Fibroblast of lung (primary cell): ENCODE results near the gene NXF3. TPM values are rescaled to one million over a fixed set of nuclear protein-coding genes. Genes with fewer than 3 reads are reported as not detected.
A peak's percentile ranks its signal among the peaks of the same experiment; 100 is the strongest.

Source experiments
- DNase-seq, 2 donors: peaks; one replicate each; pipeline versions ENCODE4 v3.0.0 to v3.0.0-alpha.2; 2010; ENCODE audit warnings: low read depth in 2 of 2
- H2AFZ ChIP-seq: 2 replicates; pipeline ENCODE4 v1.5.1; 2012; ENCODE audit warnings: low read length, control low read depth, inconsistent platforms
- H3K27ac ChIP-seq: 2 replicates; pipeline ENCODE4 v1.5.1; 2011; ENCODE audit warnings: low read length, control low read depth; ENCODE audit not compliant: insufficient read depth
- H3K27me3 ChIP-seq: 2 replicates; pipeline ENCODE4 v1.5.1; 2011; ENCODE audit warnings: mild to moderate bottlenecking, low read length; ENCODE audit not compliant: control insufficient read depth, insufficient read depth
- H3K36me3 ChIP-seq: 2 replicates; pipeline ENCODE4 v1.5.1; 2011; ENCODE audit warnings: low read length; ENCODE audit not compliant: control insufficient read depth, insufficient read depth
- H3K4me1 ChIP-seq: 2 replicates; pipeline ENCODE4 v1.5.1; 2011; ENCODE audit warnings: low read length; ENCODE audit not compliant: control insufficient read depth, insufficient read depth; ENCODE audit errors: extremely low read depth
- H3K4me2 ChIP-seq: 2 replicates; pipeline ENCODE4 v1.5.1; 2011; ENCODE audit warnings: low read length, control low read depth; ENCODE audit not compliant: insufficient read depth; ENCODE audit errors: extremely low read depth
- H3K4me3 ChIP-seq, 4 experiments: fragments of 200-600 bp in 1 of 4; sonication (generic) in 1 of 4; replicated peaks in 1 of 4; 2 replicates each; pipeline ENCODE4 v1.5.1; 2011 to 2016; ENCODE audit warnings: low read length in 4 of 4, low read depth in 3 of 4, mild to moderate bottlenecking in 3 of 4, control low read depth in 2 of 4, inconsistent platforms in 1 of 4, mixed read lengths in 1 of 4; ENCODE audit not compliant: insufficient read depth in 1 of 4; ENCODE audit errors: control extremely low read depth in 1 of 4
- H3K79me2 ChIP-seq: 2 replicates; pipeline ENCODE4 v1.5.1; 2012; ENCODE audit warnings: mild to moderate bottlenecking, low read length, inconsistent platforms; ENCODE audit not compliant: control insufficient read depth, insufficient read depth
- H3K9ac ChIP-seq: 2 replicates; pipeline ENCODE4 v1.5.1; 2011; ENCODE audit warnings: mild to moderate bottlenecking, low read length, control low read depth; ENCODE audit not compliant: insufficient read depth
- H3K9me3 ChIP-seq: 2 replicates; pipeline ENCODE4 v1.5.1; 2012; ENCODE audit warnings: low read depth, low read length; ENCODE audit not compliant: control insufficient read depth, insufficient read depth
- H4K20me1 ChIP-seq: 2 replicates; pipeline ENCODE4 v1.5.1; 2011; ENCODE audit warnings: low read length; ENCODE audit not compliant: control insufficient read depth, insufficient read depth; ENCODE audit errors: extremely low read depth
- EZH2 ChIP-seq: IDR thresholded peaks from 2 replicates; pipeline ENCODE4 v1.5.1; 2012; ENCODE audit warnings: low read length, control low read depth, mild to moderate bottlenecking; ENCODE audit errors: missing control alignments
- polyA plus RNA-seq, 2 donors: library from polyadenylated mRNA; depleted of rRNA in 1 of 2; stranded (reverse) in 1 of 2; unstranded in 1 of 2; fragments of >200 nt; gene quantifications; 2 replicates each; pipeline ENCODE4 v1.2.1, GENCODE V29; 2011 to 2012; ENCODE audit warnings: missing spikeins in 1 of 2
- total RNA-seq: library from RNA; depleted of rRNA; stranded (reverse); fragments of >200 nt; gene quantifications from 2 replicates; pipeline ENCODE4 v1.2.1, GENCODE V29; 2014
- TF ChIP-seq, protein P1 (sequence below), 2 donors: IDR thresholded peaks in 1 of 2; conservative IDR thresholded peaks in 1 of 2; 1 replicate in 1 of 2; 2 replicates in 1 of 2; pipeline ENCODE4 v1.5.1; 2011 to 2012; ENCODE audit warnings: low read length in 2 of 2, control low read depth in 1 of 2, inconsistent platforms in 1 of 2, low read depth in 1 of 2, mild to moderate bottlenecking in 1 of 2

Gene NXF3
- total and polyA plus RNA-seq, 2 donors (not counting 1 experiment from before 2014, with no cell fraction given) = 0.54 TPM; not detected in 1

DNA sequence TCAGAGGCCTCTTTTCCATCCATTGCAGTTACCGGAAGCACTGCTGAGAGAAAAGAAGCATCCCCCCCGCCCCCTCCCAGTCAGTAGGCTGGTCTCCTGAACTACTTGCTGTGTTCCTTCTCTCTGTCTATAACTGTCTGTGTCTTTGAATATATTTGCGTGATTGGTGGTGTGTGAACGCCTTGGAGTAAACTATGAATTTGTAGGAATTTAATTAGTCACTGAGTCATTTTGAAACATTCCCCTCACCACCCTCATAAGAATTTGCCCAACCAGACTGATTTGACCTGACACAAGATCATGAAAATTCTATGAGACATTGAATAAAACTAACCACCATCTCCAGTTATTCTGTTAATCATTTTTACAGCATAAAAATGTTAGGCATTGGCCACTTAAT is 6.7 kb upstream of the NXF3 start:
- no peak overlapping the region for H3K4me3 ChIP-seq
- no peaks in the 10 kb centered on the region for H3K4me1 ChIP-seq
- no peak overlapping the region for H3K9ac ChIP-seq
- H3K36me3 ChIP-seq = no peaks in the 10 kb centered on the region
- no peak overlapping the region for H3K4me2 ChIP-seq
- no peaks in the 10 kb centered on the region for H3K79me2 ChIP-seq
- TF ChIP-seq, protein P1, sequence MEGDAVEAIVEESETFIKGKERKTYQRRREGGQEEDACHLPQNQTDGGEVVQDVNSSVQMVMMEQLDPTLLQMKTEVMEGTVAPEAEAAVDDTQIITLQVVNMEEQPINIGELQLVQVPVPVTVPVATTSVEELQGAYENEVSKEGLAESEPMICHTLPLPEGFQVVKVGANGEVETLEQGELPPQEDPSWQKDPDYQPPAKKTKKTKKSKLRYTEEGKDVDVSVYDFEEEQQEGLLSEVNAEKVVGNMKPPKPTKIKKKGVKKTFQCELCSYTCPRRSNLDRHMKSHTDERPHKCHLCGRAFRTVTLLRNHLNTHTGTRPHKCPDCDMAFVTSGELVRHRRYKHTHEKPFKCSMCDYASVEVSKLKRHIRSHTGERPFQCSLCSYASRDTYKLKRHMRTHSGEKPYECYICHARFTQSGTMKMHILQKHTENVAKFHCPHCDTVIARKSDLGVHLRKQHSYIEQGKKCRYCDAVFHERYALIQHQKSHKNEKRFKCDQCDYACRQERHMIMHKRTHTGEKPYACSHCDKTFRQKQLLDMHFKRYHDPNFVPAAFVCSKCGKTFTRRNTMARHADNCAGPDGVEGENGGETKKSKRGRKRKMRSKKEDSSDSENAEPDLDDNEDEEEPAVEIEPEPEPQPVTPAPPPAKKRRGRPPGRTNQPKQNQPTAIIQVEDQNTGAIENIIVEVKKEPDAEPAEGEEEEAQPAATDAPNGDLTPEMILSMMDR (conservative IDR thresholded peaks at IDR 0.05 in 1 of 2, IDR thresholded peaks at IDR 0.05 in 1 of 2; ENCODE audit: low read depth in 1 of 2, low read length in 2 of 2) = no peak
- TF ChIP-seq EZH2 = no peak
- no peaks in the 10 kb centered on the region for H4K20me1 ChIP-seq
- DNase-seq = peak in 1 of 2 donors; percentile 6
- H3K27ac ChIP-seq = no peak overlapping the region
- H3K9me3 ChIP-seq = no peaks in the 10 kb centered on the region
- no peaks in the 10 kb centered on the region for H3K27me3 ChIP-seq
- H2AFZ ChIP-seq = no peak overlapping the region

DNA sequence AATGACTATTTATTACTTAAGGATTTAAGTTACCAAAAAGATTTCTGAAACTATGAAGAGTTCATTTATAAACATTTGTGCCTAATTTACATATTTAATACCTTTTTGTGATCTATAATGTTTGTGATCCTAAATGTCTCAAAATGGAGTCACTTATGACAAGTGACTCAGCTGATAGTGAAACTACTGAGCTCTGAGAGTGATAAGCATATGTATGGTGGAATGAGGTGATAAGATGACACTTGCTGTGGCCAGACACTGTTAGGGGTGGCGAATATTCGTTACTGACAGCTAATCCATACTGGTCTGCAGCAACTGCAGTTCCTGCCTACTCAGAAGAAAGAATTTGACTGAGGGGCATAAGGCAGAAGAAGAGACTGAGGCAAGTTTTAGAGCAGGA is 5.5 kb upstream of the NXF3 start:
- DNase-seq = no peak
- no peak overlapping the region for H3K27ac ChIP-seq
- H3K4me2 ChIP-seq = no peak overlapping the region
- H3K36me3 ChIP-seq = no peaks in the 10 kb centered on the region
- TF ChIP-seq, protein P1 (conservative IDR thresholded peaks at IDR 0.05 in 1 of 2, IDR thresholded peaks at IDR 0.05 in 1 of 2; ENCODE audit: low read depth in 1 of 2, low read length in 2 of 2) = no peak
- no peak for TF ChIP-seq EZH2
- no peaks in the 10 kb centered on the region for H3K27me3 ChIP-seq
- H2AFZ ChIP-seq = no peak overlapping the region
- no peaks in the 10 kb centered on the region for H4K20me1 ChIP-seq
- no peaks in the 10 kb centered on the region for H3K79me2 ChIP-seq
- H3K9me3 ChIP-seq = no peaks in the 10 kb centered on the region
- H3K9ac ChIP-seq = no peak overlapping the region
- H3K4me3 ChIP-seq = no peak overlapping the region
- H3K4me1 ChIP-seq = no peaks in the 10 kb centered on the region

DNA sequence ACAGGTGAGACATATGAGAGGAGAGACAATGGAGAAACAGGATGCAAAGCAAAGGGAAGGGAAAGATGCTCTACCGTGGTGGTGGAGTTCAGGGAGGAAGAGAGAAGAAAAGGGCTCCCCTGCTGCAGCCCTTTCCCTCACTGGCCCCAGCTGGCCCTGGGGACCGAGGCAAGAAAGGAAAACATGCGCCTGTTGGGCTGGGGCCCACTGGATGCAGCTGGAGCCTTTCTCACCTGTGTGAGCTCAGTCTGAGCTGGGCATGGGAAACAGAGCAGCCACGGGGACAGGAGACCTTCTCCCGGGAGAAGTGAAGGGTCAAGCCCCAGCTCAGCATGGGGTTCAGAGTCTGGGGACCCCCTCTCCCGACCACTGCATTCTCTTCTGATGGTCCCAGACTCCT is 11.9 kb downstream of the NXF3 start:
- TF ChIP-seq EZH2 = no peak
- TF ChIP-seq, protein P1 (conservative IDR thresholded peaks at IDR 0.05 in 1 of 2, IDR thresholded peaks at IDR 0.05 in 1 of 2; ENCODE audit: low read depth in 1 of 2, low read length in 2 of 2) = no peak
- H3K27me3 ChIP-seq = no peaks in the 10 kb centered on the region
- H2AFZ ChIP-seq = no peak overlapping the region
- no peak overlapping the region for H3K4me2 ChIP-seq
- no peak overlapping the region for H3K27ac ChIP-seq
- H3K9me3 ChIP-seq = no peaks in the 10 kb centered on the region
- no peak overlapping the region for H3K4me3 ChIP-seq
- H3K79me2 ChIP-seq = no peaks in the 10 kb centered on the region
- DNase-seq = no peak
- no peak overlapping the region for H3K9ac ChIP-seq
- H3K4me1 ChIP-seq = no peaks in the 10 kb centered on the region
- H4K20me1 ChIP-seq = no peaks in the 10 kb centered on the region
- no peaks in the 10 kb centered on the region for H3K36me3 ChIP-seq
